Measurements from ENCODE around the gene VPS72. TPM values are rescaled to one million over a fixed set of nuclear protein-coding genes. Genes with fewer than 3 reads are reported as not detected.
A peak's percentile ranks its signal among the peaks of the same experiment; 100 is the strongest.

Gene VPS72
- total RNA-seq, 1 experiment from 2014 or later = 71.5 TPM

DNA sequence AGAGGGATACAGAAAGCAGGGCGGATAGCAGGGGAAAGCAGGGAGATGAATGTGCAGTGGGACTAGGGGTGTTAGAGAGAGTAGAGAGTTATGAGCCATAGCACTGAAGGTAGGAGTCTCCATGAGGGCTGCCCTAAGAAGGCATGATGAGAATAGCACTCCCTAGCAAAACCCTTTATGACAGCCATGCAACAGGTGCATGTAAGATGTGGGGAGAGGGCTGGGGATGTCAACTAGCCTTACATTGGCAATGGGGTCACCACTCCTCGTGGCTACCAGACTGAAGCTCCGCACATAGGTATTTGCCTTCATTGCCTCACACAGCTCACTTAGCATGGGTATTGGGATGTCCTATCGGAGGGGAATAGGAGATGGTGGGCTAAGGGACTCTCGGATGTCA, 18.8 kb downstream of the VPS72 start:
- DNase-seq (ENCODE audit: low read depth, low spot score) (no peak), ATAC-seq (no peak)
- TF ChIP-seq POLR2AphosphoS5 (IDR thresholded peaks at IDR 0.05; ENCODE audit: low read depth, low read length) = 0 out of 2 replicates have a peak, but pooled peaks have one; percentile 25
- TF ChIP-seq SIN3A (IDR thresholded peaks at IDR 0.05; ENCODE audit: borderline replicate concordance, insufficient read depth, low read depth, low read length) = no peak
- intact Hi-C loops (cut with micrococcal nuclease; ENCODE audit: unreplicated experiment) (no loop called here), in situ Hi-C loops (cut with HindIII; ENCODE audit: low pct_unique_long_range_greater_than_20kb, low sequenced_read_pairs) (no loop called here)
- Histone ChIP-seq H3K4me1 (ENCODE audit: control insufficient read depth, insufficient read depth, low read length) (peaks cover 7% of the 10 kb centered on the region), H3K36me3 (ENCODE audit: control insufficient read depth, insufficient read depth, low read length) (peaks cover 10% of the 10 kb centered on the region), H3K27ac (ENCODE audit: low read length) (no peak overlapping the region), H3K9me3 (ENCODE audit: control insufficient read depth, insufficient read depth, low read depth, low read length) (no peaks in the 10 kb centered on the region), H3K4me3 (ENCODE audit: low read depth in 2 of 2, low read length in 2 of 2) (no peak overlapping the region), H3K27me3 (ENCODE audit: control insufficient read depth, insufficient read depth, low read length) (no peaks in the 10 kb centered on the region)
- ChIA-PET CTCF (interaction anchor here (0.7 kb wide), 1 partner anchor 46 kb away, joined by 3 read pairs; no protein-coding TSS in a partner anchor), POLR2A (no interaction called here)
- BruUV-seq (replicated peaks) = no TSS peak

DNA sequence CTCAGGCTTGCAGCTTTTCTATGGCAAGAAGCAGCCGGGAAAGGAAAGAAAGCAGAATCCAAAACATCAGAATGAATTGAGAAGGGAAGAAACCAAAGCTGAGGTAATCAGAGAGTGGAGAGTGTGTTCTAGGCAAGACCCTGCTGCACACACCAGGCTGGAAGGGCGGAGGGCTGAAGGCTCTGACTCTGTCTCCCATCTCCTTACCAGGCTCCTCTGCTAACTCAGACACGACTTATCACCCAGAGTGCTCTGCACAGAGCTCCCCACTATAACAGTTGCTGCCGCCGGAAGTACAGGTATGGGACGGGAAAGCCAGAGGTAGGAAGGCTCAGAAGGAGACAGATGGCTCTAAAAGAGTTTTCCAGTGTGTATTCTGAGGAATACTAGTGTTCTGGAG, 22.9 kb downstream of the VPS72 start:
- POLR2A ChIA-PET = no interaction called here
- peak overlapping the region; percentile 99 for H3K27ac ChIP-seq (ENCODE audit: low read length)

More for the DNA sequence above, 22.9 kb downstream of the VPS72 start:
- ATAC-seq = no peak
- BruUV-seq (replicated peaks) = no TSS peak
- H3K36me3 ChIP-seq (ENCODE audit: control insufficient read depth, insufficient read depth, low read length) = peaks cover 9% of the 10 kb centered on the region
- in situ Hi-C loops (cut with HindIII; ENCODE audit: low pct_unique_long_range_greater_than_20kb, low sequenced_read_pairs) = no loop called here
- intact Hi-C loops (cut with micrococcal nuclease; ENCODE audit: unreplicated experiment) = no loop called here
- no peak for DNase-seq (ENCODE audit: low read depth, low spot score)
- CTCF ChIA-PET = no interaction called here
- no peaks in the 10 kb centered on the region for H3K9me3 ChIP-seq (ENCODE audit: control insufficient read depth, insufficient read depth, low read depth, low read length)
- H3K27me3 ChIP-seq (ENCODE audit: control insufficient read depth, insufficient read depth, low read length) = no peaks in the 10 kb centered on the region
- peak overlapping the region; percentile 83 to 92 for H3K4me3 ChIP-seq (ENCODE audit: low read depth in 2 of 2, low read length in 2 of 2)
- H3K4me1 ChIP-seq (ENCODE audit: control insufficient read depth, insufficient read depth, low read length) = peaks cover 16% of the 10 kb centered on the region
- no peak for TF ChIP-seq TCF7L2 (IDR thresholded peaks at IDR 0.05; ENCODE audit: low read depth, low read length)
- no peak for TF ChIP-seq POLR2AphosphoS5 (IDR thresholded peaks at IDR 0.05; ENCODE audit: low read depth, low read length)
- TF ChIP-seq, protein P1, sequence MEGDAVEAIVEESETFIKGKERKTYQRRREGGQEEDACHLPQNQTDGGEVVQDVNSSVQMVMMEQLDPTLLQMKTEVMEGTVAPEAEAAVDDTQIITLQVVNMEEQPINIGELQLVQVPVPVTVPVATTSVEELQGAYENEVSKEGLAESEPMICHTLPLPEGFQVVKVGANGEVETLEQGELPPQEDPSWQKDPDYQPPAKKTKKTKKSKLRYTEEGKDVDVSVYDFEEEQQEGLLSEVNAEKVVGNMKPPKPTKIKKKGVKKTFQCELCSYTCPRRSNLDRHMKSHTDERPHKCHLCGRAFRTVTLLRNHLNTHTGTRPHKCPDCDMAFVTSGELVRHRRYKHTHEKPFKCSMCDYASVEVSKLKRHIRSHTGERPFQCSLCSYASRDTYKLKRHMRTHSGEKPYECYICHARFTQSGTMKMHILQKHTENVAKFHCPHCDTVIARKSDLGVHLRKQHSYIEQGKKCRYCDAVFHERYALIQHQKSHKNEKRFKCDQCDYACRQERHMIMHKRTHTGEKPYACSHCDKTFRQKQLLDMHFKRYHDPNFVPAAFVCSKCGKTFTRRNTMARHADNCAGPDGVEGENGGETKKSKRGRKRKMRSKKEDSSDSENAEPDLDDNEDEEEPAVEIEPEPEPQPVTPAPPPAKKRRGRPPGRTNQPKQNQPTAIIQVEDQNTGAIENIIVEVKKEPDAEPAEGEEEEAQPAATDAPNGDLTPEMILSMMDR (IDR thresholded peaks at IDR 0.05) = no peak
- TF ChIP-seq, protein P2, sequence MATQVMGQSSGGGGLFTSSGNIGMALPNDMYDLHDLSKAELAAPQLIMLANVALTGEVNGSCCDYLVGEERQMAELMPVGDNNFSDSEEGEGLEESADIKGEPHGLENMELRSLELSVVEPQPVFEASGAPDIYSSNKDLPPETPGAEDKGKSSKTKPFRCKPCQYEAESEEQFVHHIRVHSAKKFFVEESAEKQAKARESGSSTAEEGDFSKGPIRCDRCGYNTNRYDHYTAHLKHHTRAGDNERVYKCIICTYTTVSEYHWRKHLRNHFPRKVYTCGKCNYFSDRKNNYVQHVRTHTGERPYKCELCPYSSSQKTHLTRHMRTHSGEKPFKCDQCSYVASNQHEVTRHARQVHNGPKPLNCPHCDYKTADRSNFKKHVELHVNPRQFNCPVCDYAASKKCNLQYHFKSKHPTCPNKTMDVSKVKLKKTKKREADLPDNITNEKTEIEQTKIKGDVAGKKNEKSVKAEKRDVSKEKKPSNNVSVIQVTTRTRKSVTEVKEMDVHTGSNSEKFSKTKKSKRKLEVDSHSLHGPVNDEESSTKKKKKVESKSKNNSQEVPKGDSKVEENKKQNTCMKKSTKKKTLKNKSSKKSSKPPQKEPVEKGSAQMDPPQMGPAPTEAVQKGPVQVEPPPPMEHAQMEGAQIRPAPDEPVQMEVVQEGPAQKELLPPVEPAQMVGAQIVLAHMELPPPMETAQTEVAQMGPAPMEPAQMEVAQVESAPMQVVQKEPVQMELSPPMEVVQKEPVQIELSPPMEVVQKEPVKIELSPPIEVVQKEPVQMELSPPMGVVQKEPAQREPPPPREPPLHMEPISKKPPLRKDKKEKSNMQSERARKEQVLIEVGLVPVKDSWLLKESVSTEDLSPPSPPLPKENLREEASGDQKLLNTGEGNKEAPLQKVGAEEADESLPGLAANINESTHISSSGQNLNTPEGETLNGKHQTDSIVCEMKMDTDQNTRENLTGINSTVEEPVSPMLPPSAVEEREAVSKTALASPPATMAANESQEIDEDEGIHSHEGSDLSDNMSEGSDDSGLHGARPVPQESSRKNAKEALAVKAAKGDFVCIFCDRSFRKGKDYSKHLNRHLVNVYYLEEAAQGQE (IDR thresholded peaks at IDR 0.05; ENCODE audit: insufficient read depth in 1 of 2, low read depth in 2 of 2, low read length in 1 of 2) = no peak
- TF ChIP-seq SIN3A (IDR thresholded peaks at IDR 0.05; ENCODE audit: borderline replicate concordance, insufficient read depth, low read depth, low read length) = no peak

Data from Panc1 (cell line).